COLO829 (cell line): ENCODE data around the gene TM9SF2.
A peak's percentile ranks its signal among the peaks of the same experiment; 100 is the strongest.

Experiments
- DNase-seq: peaks from one replicate; pipeline ENCODE4 v3.0.0; 2012; ENCODE audit warnings: low spot score

Gene TM9SF2

GRCh38 chr13:99577934-99578917 lies 77.0 kb downstream of the TM9SF2 start:
- DNase-seq: no peak

GRCh38 chr13:99580500-99581268 lies 79.4 kb downstream of the TM9SF2 start:
- no peak for DNase-seq

- DNase-seq: no peak
These were observed 81.2 kb downstream of the TM9SF2 start for GRCh38 chr13:99582511-99582910.

DNA sequence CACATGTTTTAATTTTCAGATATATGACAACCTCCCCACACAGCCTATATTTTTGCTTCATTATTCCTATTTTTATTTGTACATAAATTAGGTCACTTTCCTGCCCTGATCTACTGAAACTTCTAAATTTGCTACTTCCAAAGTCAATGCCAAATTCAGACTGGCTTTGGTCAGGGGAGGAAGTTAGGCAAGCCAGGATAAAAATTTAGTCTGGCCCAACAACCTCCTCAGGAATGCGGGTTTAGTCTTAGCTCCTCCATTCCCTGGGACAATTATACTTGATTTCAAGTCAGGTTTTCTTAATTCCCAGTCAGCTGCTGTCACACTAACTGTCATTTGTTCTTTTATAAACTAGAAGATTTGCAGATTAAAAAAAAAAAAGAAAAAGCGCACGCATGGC lies 84.3 kb downstream of the TM9SF2 start:
- DNase-seq: no peak

DNA sequence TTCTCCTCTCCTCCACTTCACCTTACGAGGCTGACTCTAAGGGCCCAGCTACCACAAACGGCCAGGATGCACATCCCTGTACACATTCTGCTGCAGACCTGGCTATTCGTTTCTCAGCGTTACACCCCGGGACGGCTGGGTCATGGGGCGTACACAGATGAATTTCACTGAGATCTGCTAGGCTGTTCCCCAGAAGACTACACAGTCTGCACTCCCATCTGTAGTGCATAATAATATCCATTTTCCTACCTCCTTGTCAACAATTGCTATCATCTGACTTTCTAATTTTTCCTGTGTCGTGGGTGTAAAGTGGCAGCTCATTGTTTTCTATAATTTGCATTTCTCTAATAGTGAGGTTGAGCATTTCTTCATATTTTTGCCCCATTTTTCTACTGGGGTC lies 85.7 kb downstream of the TM9SF2 start:
- DNase-seq: no peak

DNA sequence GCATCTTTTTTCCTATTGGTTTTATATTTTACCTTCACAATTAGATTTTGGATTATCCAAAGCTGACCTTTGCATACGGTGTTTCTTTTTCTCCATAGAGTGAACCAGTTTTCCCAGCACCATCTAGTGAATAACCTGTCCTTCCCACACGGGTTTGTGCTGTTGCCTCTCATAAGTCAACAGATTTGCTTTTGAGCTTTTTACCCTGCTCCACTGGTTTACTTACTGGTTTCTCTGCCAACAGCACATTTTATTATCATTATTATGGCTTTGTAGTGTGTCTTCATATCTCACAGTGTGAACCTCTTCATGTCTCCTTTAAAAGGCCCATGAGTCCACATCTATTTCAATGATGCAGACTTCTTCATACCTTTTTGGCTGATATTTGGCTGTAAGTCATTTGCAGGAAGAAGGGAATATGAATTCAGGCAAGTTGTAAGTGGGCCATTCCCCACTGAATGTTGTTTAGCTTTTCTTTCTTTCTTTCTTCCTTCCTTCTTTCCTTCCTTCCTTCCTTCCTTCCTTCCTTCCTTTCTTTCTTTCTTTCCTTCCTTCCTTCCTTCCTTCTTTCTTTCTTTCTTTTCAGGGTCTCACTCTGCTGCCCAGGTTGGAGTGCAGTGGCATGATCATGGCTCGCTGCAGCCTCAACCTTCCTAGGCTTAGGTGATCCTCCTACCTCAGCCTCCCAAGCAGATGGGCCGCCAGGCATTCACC lies 86.8 kb downstream of the TM9SF2 start:
- DNase-seq: no peak

DNA sequence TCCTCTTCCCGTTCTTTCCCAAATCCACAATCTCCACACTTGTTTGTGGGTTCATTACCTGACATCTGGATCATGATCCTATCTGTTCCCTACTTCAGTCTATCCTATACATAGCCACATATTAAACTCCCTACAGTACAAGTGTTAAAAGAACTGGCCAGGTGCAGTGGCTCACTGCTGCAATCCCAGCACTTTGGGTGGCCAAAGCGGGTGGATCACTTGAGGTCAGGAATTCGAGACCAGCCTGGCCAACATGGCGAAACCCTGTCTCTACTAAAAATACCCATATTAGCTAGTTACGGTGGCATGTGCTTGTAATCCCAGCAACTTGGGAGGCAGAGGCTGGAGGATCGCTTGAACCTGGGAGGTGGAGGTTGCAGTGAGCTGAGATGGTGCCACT lies 88.3 kb downstream of the TM9SF2 start:
- no peak for DNase-seq

GRCh38 chr13:99590519-99591011 lies 89.3 kb downstream of the TM9SF2 start:
- DNase-seq: peak; percentile 23

GRCh38 chr13:99596180-99596579 lies 94.9 kb downstream of the TM9SF2 start:
- no peak for DNase-seq

DNA sequence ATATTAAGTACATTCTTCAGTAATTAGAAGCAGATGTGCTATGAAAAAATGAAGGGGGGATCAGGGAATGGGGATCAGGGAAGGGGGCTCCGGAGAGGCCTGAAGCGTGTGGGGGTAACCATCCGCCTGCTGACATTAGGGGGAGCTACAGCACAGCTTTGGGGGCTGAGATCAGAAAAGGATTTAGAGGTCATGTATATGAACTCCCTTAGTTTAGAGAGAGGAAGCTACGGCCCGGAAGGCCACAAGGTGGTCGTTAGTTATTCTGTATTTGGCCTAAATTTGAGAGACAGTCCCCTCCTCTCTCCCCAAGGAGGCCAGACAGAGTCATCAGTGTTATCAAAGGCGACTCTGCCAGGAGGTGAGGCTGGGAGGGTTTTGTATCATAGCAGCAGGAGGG lies 99.0 kb downstream of the TM9SF2 start:
- DNase-seq: no peak

DNA sequence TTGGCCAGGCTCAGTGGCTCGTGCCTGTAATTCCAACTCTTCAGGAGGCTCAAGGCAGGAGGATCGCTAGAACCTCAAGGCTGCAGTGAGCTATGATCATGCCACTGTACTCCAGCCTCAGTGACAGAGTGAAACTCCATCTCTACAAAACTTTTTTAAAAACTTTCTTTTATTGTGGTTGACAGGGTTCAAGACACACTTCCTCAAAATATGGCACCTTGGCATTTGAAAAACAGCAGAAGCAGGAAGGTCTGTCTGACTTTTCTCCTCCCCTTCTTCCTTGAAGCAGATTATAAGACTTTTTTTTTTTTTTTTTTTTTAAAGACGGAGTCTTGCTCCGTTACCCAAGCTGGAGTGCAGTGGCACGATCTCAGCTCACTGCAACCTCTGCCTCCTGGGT lies 100.3 kb downstream of the TM9SF2 start:
- DNase-seq: no peak

- no peak for DNase-seq
These were observed 103.4 kb downstream of the TM9SF2 start for GRCh38 chr13:99604636-99605035.

DNA sequence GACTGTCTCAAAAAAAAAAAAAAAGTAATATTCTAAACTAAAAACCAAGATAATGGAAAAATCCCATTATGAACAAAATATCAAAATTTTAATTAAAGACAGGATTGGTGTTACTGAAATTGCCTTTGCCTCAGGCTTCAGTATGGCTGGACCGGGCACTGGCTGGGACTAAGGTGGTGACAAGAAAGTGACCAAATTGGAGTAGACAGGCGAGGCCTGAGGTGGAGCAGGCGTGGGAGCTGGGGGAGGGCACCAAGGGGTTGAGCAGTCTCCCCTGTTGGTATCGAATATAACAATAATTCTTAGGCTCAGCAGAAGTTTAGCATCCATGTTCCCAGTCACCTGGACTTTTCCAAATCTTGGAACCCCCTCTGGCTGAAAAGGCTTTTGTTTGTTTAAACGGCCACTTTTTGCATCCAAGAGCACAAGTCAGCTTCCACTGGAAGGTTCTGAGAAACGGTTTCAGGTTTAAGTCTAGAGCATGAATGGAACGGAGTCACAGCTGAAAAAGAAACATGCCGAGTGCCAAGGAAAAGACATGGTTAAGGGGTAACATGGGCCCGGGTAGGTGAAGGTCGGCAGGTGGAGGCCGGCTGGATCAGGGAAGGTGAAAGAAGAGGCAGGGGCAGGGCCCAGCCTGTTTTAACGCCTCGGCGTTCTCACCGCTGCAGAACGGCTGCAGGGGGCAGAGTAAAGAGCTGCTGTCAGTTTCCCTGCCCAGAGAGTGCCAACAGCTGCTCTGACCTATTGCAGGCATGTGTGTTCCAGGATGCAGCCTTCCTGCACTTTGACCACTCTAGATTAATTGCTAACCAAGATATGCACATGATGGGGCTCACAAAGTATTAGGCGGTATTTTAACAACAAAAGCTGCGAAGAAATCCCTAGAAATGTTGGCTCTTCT lies 104.4 kb downstream of the TM9SF2 start:
- no peak for DNase-seq

DNA sequence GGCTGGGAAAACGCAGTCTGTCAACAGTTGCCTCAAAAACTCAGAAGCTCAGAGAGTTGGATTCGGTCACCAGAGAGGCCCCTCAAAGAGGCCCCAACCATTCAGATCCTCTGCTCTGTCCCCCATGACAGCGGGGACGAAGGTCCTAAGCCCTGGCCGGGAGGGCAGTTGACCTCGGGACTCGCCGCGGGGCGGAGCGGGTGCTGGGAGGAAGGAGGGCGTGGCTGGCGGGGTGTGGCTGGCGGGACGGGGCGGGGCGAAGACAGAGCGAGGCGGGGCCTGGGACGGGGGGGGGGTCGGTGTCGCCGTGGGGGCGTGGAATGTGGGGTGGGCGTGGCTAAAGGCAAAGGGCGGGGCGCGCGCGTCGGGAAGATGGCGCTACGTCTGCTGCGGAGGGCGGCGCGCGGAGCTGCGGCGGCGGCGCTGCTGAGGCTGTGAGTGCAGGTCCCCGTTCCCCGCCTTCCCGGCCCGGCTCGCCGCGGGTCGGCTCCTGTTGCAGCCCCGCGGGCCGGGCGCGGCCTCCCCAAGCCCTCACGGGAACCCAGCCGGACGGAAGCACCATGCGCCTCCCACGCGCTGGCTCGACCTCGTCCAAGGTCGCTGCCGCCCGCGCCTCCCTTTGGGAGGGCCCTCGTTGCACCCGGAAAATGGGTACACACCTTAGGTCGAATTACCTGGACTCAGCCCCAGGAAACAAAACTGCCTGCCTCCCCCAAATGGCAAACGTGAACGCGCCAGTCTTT lies 105.2 kb downstream of the TM9SF2 start, which contains the start of gene CLYBL:
CLYBL (plus strand) TSS at position 367 of the 743 bp plus-strand sequence.
- peak; percentile 87 for DNase-seq

DNA sequence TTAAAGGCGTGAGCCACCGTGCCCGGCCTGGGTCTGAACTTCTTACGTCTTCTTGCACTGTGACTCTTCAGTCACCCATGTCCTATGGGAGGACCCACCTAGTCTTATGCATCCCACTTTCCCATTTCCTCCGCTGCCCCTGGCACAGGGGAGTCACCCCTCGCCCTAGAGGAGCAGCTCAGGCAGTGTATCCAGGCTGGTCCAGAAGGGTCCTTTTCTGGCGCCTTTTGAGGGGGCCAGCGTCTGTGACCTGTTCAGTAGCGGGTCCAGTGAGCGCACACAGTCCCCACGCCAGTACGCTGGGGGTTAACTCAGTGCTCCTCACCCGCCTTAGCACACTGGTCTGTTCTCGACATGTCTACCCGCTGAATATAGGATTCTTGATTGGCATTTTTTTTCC lies 107.1 kb downstream of the TM9SF2 start:
- DNase-seq: no peak

DNA sequence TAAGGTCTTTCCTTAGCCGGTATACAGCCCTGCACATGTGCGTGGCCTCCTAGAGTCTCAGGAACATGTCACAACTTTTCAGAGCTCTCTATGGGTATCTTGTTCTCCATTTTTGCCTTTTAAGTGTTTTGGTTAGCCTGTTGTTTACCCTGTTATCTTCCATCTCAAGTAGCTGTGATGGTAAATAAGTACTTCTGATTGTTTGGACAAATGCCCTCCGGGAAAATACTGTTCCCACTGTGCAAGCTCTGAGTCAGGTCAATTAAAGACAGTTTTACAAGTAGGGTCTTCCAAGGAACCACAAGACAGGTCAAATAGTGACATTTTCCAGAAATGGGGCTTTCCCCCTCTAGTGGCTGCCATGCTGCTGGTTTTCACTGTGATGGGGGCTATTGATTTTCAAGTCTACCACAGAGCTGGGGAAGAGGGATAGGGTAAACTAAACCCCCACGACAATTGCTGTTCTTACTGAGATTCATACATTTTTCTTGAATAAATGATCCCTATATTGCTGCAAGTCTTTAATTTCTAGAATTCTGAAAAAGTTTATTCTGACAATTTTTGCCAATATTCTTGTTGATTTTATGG lies 109.5 kb downstream of the TM9SF2 start:
- DNase-seq: no peak
